Fibroblast of skin of back (primary cell): ENCODE data around the gene G6PD. TPM values are rescaled to one million over a fixed set of nuclear protein-coding genes. Genes with fewer than 3 reads are reported as not detected.
"Not testable (repeated sequence)": the region's sequence is repeated elsewhere in the genome, so short reads cannot be mapped to it uniquely, and the experiment has no call there.

Source experiments
- DNase-seq: peaks from one replicate; pipeline ENCODE4 v3.0.0-alpha.2; 2013
- polyA plus RNA-seq, 2 experiments: library from polyadenylated mRNA; unstranded; fragments of 120-200 nt; gene quantifications; one replicate each; pipeline ENCODE4 v1.2.1, GENCODE V29; 2013; ENCODE audit not compliant: insufficient read length in 2 of 2

Gene G6PD
- polyA plus RNA-seq (2013, experiment 1 of 2; ENCODE audit: insufficient read length), result 170 TPM
- polyA plus RNA-seq (2013, experiment 2 of 2; ENCODE audit: insufficient read length), result 119 TPM

GRCh38 chrX:154546354-154547244 lies at the start of gene G6PD:
Gene G6PD (minus strand): TSS chrX:154546846. CDS start chrX:154546155, 691 bp downstream.
- peak; percentile 66 for DNase-seq

DNA sequence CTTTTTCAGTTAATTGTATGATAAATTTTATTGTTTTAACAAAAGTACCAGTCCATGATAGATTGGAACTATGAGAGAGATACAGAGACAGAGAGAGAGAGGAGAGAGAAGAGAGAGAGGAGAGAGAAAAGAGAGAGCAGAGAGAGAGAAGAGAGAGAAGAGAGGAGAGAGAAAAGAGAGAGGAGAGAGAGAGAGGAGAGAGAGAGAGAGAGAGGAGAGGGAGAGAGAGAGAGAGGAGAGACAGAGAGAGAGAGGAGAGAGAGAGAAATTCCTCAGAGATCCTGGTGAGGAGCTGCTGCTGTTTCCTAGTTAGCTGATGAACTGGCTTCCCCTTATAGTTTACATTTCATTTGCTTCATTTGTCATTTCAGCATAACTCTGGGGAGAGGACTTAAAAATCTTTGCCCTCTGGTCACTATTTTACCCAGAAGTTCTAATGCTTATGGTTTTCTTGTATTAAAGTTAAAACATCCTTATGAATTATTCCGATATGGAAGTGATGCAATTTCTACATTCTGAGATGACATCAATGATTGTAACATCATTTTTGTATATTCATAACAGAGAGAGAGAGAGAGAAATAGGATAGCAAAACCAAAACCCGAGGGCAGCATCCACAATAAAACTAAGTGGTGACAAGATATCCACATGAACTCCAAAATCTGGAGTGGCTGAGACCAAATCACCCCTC lies 49.1 kb upstream of the G6PD start:
- no peak for DNase-seq

DNA sequence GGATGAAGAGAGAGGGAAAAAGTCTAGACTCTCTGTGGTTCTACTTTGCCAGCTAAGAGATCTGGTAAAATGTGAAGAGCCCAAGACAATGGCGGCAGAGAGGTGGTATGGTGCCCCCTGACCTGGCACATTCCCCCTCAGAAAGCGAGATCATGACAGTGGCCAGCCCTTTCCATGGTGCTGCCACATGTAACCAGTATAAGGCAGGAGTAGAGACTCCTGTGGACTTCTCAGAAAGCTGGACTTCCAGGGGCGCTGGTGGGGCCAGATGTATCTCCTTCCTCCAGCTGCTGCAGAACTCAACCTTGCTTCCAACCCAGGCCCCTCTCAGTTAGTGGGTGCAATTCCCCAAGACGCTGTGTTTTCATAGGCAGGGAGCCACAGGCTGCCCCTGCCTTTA lies 47.8 kb upstream of the G6PD start:
- no peak for DNase-seq

DNA sequence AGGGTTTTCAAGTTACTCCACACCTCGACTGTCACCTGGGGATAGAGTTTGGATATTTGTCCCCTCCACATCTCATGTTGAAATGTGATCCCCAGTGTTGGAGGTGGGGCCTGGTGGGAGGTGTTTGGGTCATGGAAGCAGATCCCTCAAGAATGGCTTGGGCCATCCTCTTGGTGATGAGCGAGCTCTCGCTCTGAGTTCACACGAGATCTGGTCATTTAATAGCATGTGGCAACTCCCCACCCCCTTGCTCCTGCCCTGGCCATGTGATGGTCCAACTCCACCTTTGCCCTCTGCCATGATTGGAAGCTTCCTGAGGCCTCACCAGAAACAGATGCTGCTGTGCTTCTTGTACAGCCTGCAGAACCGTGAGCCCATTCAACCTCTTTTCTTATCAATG lies 46.6 kb upstream of the G6PD start:
- no peak for DNase-seq

DNA sequence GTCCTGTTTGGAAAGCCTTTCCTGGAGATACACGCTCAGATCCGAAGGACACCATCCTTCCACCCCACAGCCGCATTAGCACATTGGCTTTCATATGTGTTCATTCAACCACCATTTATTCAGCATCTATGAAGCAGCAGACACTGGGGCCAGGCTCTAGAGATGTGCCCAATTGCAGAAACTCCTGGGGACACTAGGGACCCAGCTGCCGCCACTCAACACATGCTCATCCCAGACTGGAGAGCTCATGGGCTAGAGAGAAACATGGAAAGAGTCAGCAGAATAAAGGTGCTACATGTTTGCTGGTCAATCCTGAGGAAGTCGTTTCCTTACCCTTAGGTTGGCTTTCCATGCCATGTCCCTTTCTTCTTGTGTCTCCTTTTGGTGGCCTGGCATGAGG lies 45.9 kb upstream of the G6PD start:
- no peak for DNase-seq

- DNase-seq, result not testable (repeated sequence)
These were observed 43.8 kb upstream of the G6PD start for GRCh38 chrX:154590415-154590814.

DNA sequence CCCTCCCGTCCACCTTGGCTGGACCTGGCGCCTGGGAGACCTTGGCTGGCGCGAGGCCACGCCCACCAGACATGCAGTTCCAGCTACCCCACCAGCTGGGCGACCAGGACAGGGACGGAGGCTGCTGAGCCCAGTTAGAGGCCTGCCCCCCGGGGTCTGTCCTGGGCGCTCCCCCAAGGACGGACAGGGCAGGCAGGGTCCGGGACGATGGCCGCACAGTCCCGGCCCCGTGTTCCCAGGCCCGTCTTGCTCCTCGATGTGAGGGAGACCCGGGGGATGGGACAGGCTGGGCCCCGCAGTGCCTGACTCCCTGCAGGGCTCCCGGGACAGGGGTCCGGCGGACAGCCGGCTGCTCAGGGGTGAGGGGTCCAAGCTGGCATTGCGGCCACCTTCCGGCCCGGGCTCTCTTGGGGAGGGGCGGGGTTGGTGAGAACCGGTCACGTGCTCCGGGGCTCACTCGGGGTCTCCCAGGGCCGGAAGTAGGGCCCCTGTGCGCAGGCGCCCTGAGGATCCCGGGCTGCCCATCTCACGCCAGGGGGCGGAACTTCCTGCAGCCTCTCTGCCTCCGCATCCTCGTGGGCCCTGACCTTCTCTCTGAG lies 38.0 kb upstream of the G6PD start, which contains the start of gene CTAG1A:
Gene CTAG1A (plus strand): TSS at position 549 of the 599 bp plus-strand sequence. CDS start 74 bp downstream, outside the sequence.
- DNase-seq, result not testable (repeated sequence)

GRCh38 chrX:154582994-154583393 lies 36.3 kb upstream of the G6PD start:
- DNase-seq, result not testable (repeated sequence)

- not testable (repeated sequence) for DNase-seq
These were observed 28.4 kb upstream of the G6PD start for GRCh38 chrX:154575076-154575475.

DNA sequence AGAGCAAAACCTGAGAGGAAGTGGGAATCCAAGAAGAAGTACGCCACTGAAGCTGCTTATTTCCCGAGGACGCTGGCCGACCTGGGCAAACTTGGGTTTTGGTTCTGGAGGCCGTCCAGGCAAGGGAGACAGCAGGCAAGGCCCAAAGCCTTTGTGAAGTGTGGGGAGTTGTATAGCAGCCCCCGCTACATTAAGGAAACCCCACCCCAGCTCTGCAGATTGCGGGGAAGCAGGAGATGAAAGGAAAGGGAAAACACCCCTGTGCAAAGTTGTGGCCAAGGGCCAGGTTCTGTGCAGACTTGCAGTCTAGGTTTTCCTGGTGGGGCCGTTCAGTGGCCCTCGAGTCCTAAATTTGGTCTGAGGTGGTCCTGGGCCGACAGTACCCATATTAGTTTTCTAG lies 26.4 kb upstream of the G6PD start:
- not testable (repeated sequence) for DNase-seq

DNA sequence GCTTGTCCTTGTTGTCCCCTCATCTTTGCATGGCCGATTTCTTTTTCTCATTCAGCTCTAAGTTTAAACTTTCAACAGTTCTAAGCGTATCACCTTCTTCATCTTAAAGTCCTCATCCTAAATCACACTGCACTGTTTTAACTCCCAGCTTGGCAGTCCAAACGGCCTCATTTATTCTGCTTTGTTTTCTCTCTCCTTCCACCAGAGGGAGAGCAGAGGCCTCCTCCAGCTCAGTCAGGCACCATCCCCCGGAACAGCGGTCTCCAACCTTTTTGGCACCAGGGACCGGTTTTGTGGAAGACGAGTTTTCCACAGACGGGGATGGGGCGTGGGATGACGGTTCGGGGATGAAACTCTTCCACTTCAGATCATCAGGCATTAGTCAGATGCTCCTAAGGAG lies 23.7 kb upstream of the G6PD start:
- DNase-seq, result not testable (repeated sequence)

DNA sequence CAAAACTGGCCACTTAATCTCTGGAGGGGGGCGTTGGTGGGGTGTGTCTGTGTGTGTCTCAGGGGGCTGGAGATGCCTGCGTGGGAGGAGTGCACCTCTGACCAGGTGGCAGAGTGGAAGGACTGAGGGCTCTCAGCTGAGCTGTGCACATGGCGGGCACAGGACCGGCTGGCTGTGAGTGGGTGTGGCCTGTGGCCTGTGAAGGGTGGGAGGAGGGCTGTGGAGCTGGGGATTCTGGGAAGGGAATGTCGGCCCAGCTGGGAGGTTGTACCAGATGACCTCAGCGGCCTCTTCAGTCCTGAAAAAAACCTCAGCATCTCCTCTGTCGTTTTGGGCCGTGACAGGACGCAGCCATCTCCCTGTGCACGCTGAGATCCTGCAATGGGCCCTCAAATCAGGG lies 15.6 kb upstream of the G6PD start:
- not testable (repeated sequence) for DNase-seq

- DNase-seq, result not testable (repeated sequence)
These were observed 13.7 kb upstream of the G6PD start for GRCh38 chrX:154560326-154560725.

- DNase-seq, result not testable (repeated sequence)
These were observed 12.2 kb upstream of the G6PD start for GRCh38 chrX:154558896-154559295.

DNA sequence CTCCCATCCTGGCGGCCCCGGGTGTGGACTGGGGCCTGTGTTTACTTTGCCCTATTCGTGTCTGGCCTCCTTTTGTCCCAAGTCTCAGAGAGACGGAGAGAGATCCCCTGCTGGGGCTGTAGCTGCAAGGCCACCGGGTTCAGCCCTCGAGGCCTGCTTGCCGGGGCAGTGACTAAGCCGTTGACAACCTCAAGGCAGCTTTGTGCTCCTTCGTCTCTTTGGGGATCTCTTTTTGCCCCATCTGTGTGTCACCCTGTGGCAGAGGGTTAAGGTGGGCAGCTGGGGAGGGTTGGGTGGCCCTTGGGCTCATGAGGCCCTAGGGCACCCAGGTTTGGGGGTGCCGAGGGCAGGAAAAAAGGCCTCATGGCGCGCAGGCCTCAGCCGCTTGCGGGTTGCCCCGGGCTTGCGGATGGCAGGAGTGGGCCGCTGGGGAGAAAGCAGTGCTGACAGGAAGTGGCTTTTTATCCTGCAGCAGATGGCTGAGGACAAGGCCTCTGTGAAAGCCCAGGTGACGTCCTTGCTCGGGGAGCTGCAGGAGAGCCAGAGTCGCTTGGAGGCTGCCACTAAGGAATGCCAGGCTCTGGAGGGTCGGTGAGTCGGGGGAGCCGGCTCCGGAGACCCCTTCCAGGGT lies 11.5 kb upstream of the G6PD start:
- not testable (repeated sequence) for DNase-seq

DNA sequence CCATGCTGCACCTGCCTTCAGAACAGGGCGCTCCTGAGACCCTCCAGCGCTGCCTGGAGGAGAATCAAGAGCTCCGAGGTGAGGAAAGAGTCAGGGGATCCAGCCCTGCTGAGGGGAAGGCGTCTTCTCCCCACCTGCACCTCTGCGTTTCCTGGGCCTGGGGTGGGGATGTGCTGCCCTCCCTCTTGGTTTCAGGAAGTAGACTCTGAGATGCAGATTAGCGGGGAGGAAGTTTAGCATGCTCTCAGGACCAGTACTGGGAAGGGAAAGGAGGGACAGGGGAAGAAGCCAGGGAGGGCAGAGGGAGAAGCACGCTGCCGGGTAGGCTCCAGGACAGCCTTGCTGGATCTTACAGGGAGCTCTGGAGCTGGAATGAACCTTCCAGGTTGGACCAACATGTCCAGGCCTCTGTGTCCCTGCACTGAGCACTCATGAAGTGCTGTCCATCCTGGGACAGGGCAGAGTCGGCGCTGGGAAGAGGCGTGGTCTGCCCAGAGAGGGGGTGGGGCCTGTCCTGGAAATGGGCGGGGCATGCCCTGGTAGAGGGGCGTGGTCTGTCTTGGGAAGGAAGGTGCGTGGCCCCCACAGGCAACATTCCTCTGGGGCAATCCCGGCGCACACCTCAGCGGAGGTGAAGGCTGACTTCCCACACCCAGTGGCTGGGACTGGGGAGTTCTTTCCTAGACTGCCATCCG lies 5.6 kb upstream of the G6PD start:
- DNase-seq, result not testable (repeated sequence)

- no peak for DNase-seq
These were observed 3.1 kb upstream of the G6PD start for GRCh38 chrX:154549766-154550165.

DNA sequence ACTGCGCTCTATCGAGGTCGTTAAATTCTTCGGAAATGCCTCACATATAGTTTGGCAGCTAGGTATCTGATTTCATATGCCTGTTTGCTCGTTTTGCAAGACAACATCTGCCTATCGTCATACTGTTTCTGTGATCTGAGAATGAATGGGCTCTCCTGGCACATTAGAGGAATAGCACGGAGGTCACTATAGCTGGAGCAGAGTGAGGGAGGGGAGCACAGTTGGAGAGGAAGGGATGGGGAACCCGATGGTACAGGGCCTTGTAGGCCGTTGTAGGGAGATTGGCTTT lies 1.3 kb upstream of the G6PD start:
- no peak for DNase-seq

DNA sequence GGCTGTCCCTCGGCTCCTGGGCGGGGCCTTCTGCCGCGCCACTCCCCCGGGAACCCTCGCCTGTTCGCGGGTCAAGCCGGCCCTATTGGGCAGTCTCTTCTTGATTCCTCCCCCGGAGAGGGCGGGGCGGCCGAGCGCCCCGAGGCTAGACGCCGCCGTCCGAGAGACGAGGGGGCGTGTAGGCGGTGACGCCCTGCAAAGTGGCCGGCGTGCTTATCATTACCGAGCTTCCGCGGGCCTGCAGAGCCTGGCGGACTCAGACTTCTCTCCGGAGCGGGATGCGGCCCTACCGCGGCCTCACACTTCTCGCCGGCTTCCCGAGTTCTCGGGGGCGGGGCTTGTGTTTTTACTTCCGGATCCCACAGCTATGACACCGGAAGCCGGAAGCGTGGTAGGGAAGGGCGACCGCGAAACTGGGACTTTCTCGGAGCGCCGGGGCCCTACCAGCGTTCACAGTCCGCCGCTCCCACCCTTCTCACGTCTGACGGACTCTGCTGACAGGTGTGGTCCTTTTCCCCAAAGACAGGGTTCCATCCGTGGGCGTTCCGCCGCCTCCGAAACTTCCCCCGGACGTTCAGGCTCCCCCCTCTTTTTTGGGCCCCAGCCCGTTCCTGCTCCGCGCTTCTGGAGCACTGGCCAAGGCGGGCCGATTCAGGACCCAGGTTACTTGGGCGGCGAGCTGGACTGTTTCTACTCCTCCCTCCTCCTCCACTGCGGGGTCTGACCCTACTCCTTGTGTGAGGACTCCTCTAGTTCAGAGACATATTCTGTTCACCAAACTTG lies 790 bp upstream of the G6PD start, which contains the start of gene IKBKG:
Gene IKBKG (plus strand): TSS at position 376 of the 783 bp plus-strand sequence. CDS start 4,383 bp downstream, outside the sequence.
- peak; percentile 88 for DNase-seq

GRCh38 chrX:154545673-154546274 lies 872 bp downstream of the G6PD start:
- DNase-seq, result no peak
